ENCODE data around the gene BICD2. TPM values are rescaled to one million over a fixed set of nuclear protein-coding genes. Genes with fewer than 3 reads are reported as not detected.

The BICD2 gene
- total and polyA plus RNA-seq, 4 donors, result 13.8 to 33.2 (median 26.4) TPM

- 68 to 75% methylated on average over 13 of the region's 13 CpGs for WGBS, 2 donors
- peaks cover 0 to 26% (median 0%) of the 10 kb centered on the region in 5 donors for H3K4me1 ChIP-seq (ENCODE audit: control insufficient read depth in 5 of 5, insufficient read depth in 5 of 5, low read length in 5 of 5)
- H3K36me3 ChIP-seq (ENCODE audit: control insufficient read depth in 4 of 4, insufficient read depth in 4 of 4, low read length in 4 of 4), result peaks cover 1 to 21% (median 19%) of the 10 kb centered on the region in 4 donors
- no peak overlapping the region for H3K9ac ChIP-seq (ENCODE audit: insufficient read depth in 1 of 2, low read length in 2 of 2)
- no peaks in the 10 kb centered on the region for H3K9me3 ChIP-seq (ENCODE audit: control insufficient read depth in 4 of 4, insufficient read depth in 3 of 4, low read length in 3 of 4)
- DNase-seq (peak in 2 of 3 donors; percentile 18 to 54), ATAC-seq (ENCODE audit: insufficient read depth, low FRiP score) (no peak)
- no peaks in the 10 kb centered on the region for H3K27me3 ChIP-seq (ENCODE audit: control insufficient read depth in 3 of 3, insufficient read depth in 3 of 3, low read length in 2 of 3)
- no peak for TF ChIP-seq CTCF (IDR thresholded peaks at IDR 0.05; ENCODE audit: control extremely low read depth, extremely low read depth)
- no peak overlapping the region for H3K4me3 ChIP-seq
- H3K27ac ChIP-seq (ENCODE audit: low read depth in 1 of 2, low read length in 1 of 2), result peak overlapping the region in 1 of 2 donors; percentile 5
Observed at GRCh38 chr9:92726971-92727715, 37.5 kb downstream of the BICD2 start.

- Histone ChIP-seq H3K9me3 (ENCODE audit: control insufficient read depth in 4 of 4, insufficient read depth in 3 of 4, low read length in 3 of 4) (no peaks in the 10 kb centered on the region), H3K27me3 (ENCODE audit: control insufficient read depth in 3 of 3, insufficient read depth in 3 of 3, low read length in 2 of 3) (no peaks in the 10 kb centered on the region), H3K9ac (ENCODE audit: insufficient read depth in 1 of 2, low read length in 2 of 2) (no peak overlapping the region), H3K36me3 (ENCODE audit: control insufficient read depth in 4 of 4, insufficient read depth in 4 of 4, low read length in 4 of 4) (peaks cover 8 to 29% (median 24%) of the 10 kb centered on the region in 4 donors), H3K4me1 (ENCODE audit: control insufficient read depth in 5 of 5, insufficient read depth in 5 of 5, low read length in 5 of 5) (peaks cover 0 to 26% (median 0%) of the 10 kb centered on the region in 5 donors), H3K27ac (ENCODE audit: low read depth in 1 of 2, low read length in 1 of 2) (no peak overlapping the region), H3K4me3 (no peak overlapping the region)
- DNase-seq (peak in 1 of 3 donors; percentile 2), ATAC-seq (ENCODE audit: insufficient read depth, low FRiP score) (no peak)
- TF ChIP-seq CTCF (IDR thresholded peaks at IDR 0.05; ENCODE audit: control extremely low read depth, extremely low read depth), result no peak
- 91 to 97% methylated on average over 4 of the region's 4 CpGs for WGBS, 2 donors
Observed at GRCh38 chr9:92726348-92726747, 38.3 kb downstream of the BICD2 start.

- no peaks in the 10 kb centered on the region for H3K9me3 ChIP-seq (ENCODE audit: control insufficient read depth in 4 of 4, insufficient read depth in 3 of 4, low read length in 3 of 4)
- WGBS, 2 donors, result 93 to 100% methylated on average over 1 of the region's 1 CpG
- peaks cover 8 to 32% (median 26%) of the 10 kb centered on the region in 4 donors for H3K36me3 ChIP-seq (ENCODE audit: control insufficient read depth in 4 of 4, insufficient read depth in 4 of 4, low read length in 4 of 4)
- ATAC-seq (ENCODE audit: insufficient read depth, low FRiP score), result no peak
- no peak overlapping the region for H3K9ac ChIP-seq (ENCODE audit: insufficient read depth in 1 of 2, low read length in 2 of 2)
- DNase-seq, result peak in 1 of 3 donors; percentile 8
- peaks cover 0 to 23% (median 0%) of the 10 kb centered on the region in 5 donors for H3K4me1 ChIP-seq (ENCODE audit: control insufficient read depth in 5 of 5, insufficient read depth in 5 of 5, low read length in 5 of 5)
- H3K27ac ChIP-seq (ENCODE audit: low read depth in 1 of 2, low read length in 1 of 2), result no peak overlapping the region
- no peak overlapping the region for H3K4me3 ChIP-seq
- TF ChIP-seq CTCF (IDR thresholded peaks at IDR 0.05; ENCODE audit: control extremely low read depth, extremely low read depth), result no peak
- no peaks in the 10 kb centered on the region for H3K27me3 ChIP-seq (ENCODE audit: control insufficient read depth in 3 of 3, insufficient read depth in 3 of 3, low read length in 2 of 3)
Observed at GRCh38 chr9:92725766-92726165, 38.9 kb downstream of the BICD2 start.
